ENCODE measurements around the gene EFNA4. TPM values are rescaled to one million over a fixed set of nuclear protein-coding genes. Genes with fewer than 3 reads are reported as not detected.

Gene EFNA4
- total and polyA plus RNA-seq, 2 of the 4 experiments (the other 2 are of a cell fraction): 3.8 to 11.8 TPM

DNA sequence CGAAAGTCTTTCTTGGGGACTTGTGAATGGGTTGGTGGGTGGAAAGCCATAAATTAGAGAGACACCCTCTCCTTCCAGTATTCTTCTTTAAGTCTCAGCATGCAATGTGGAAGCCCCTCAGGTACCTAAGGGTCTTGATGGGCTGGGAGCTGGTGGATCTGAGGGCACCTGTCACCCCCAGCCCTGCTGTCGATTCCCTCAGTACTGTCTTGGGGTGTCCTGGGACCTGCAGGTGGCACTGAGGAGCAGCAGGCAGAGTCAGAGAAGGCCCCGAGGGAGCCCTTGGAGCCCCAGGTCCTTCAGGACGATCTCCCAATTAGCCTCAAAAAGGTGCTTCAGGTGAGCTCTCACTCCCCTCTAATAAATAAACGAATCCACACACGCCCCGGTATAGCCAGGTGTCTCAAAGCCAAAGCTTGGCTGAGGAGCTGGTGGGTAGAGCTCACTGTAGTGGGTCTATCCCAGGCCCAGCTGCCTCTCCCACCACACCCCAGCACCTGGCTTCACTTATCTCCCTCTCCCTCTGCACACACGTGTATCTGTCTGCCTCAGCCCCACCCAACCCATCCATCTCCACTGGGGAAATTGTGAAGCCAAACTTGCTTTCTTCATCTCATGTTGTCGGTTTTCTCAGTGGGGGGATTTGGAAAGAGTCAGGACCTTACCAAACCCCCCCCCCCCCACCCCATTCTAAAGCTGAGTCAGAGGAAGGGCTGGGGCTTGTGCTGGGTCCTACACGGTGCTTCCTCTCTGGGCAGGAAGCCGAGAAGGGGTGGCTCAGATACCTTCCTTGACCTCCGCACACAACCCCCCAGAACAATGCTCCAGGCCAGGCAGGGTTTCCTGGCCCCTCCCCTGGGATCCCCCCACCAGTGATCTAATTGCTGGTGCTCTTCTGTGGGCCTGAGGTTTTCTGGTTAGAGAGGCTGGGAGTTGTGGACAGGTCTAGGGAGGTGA, 10.8 kb upstream of the EFNA4 start:
- H4K8ac ChIP-seq (ENCODE audit: low read depth in 2 of 2, low read length in 2 of 2): no peak overlapping the region
- dilution Hi-C loops (cut with HindIII; ENCODE audit: low sequenced_read_pairs, unreplicated experiment) (no loop called here), in situ Hi-C loops (cut with MboI; ENCODE audit: low sequenced_read_pairs) (loop anchor here (10.0 kb wide), 1 partner anchor 98 kb away; the partner anchor contains the start of gene PBXIP1), intact Hi-C loops (cut with micrococcal nuclease) (loop anchor here (5.0 kb wide), 1 partner anchor 50 kb away; the partner anchor contains the start of gene ZBTB7B)
- no peak overlapping the region for H3K23ac ChIP-seq (ENCODE audit: low read depth, low read length)
- peak overlapping the region; percentile 62 for H2AK9ac ChIP-seq (replicated peaks; ENCODE audit: low read depth, low read length, poor library complexity)
- ChIA-PET CTCF (interaction anchor here (0.6 to 1.3 kb wide), 4 partner anchors 18 to 32 kb away, joined by 3 to 6 read pairs (median 3); no protein-coding TSS in a partner anchor), POLR2A (ENCODE audit: unreplicated experiment) (no interaction called here)
- H2BK15ac ChIP-seq (ENCODE audit: low read depth, low read length): no peak overlapping the region
- WGBS, 2 experiments (ENCODE audit: extremely low coverage in 2 of 2, insufficient read length in 1 of 2): 40% methylated on average over 1 of the region's 12 CpGs; no CpG with 5 or more reads in 1 of the 2 experiments
- no peak for DNase-seq
- H4K91ac ChIP-seq (ENCODE audit: insufficient read depth, low read depth, low read length): no peak overlapping the region
- peaks cover 8% of the 10 kb centered on the region for H3K4me1 ChIP-seq (ENCODE audit: control insufficient read depth, insufficient read depth, low read length)
- no peak overlapping the region for H3K27ac ChIP-seq (ENCODE audit: insufficient read depth, low read length)
- H3K79me1 ChIP-seq (ENCODE audit: low read depth in 1 of 2, low read length in 2 of 2): peaks cover 0 to 15% of the 10 kb centered on the region in 2 experiments; a peak in 2 of 4 replicates
- peaks cover 8% of the 10 kb centered on the region; the same call in 1 of the 2 replicates for H3K36me3 ChIP-seq (ENCODE audit: control insufficient read depth, insufficient read depth, low read length)
- H3K4ac ChIP-seq (ENCODE audit: low read depth, low read length): no peak overlapping the region; the same call in 1 of the 2 replicates
- H2AFZ ChIP-seq (replicated peaks; ENCODE audit: low read length, poor library complexity): peak overlapping the region; percentile 95
- no TSS peak for BruUV-seq (replicated peaks)
- H3K9me1 ChIP-seq (ENCODE audit: insufficient read depth, low read length): peaks cover 4% of the 10 kb centered on the region; the same call in 1 of the 2 replicates
- no peaks in the 10 kb centered on the region; the same call in 1 of the 2 replicates for H4K20me1 ChIP-seq (ENCODE audit: insufficient read depth, low read length)
- 0 out of 2 replicates have a peak overlapping the region, but pooled peaks have one; percentile 18 for H2AK5ac ChIP-seq (ENCODE audit: low read depth, low read length)
- no peak overlapping the region; the same call in 1 of the 2 replicates for H3K4me3 ChIP-seq (ENCODE audit: insufficient read depth, low read depth, low read length)
- no peak overlapping the region for H3K9ac ChIP-seq (ENCODE audit: low read depth, low read length)
- TF ChIP-seq CHD1 (IDR thresholded peaks at IDR 0.05; ENCODE audit: low read depth, low read length): no peak
- TF ChIP-seq, protein P1, sequence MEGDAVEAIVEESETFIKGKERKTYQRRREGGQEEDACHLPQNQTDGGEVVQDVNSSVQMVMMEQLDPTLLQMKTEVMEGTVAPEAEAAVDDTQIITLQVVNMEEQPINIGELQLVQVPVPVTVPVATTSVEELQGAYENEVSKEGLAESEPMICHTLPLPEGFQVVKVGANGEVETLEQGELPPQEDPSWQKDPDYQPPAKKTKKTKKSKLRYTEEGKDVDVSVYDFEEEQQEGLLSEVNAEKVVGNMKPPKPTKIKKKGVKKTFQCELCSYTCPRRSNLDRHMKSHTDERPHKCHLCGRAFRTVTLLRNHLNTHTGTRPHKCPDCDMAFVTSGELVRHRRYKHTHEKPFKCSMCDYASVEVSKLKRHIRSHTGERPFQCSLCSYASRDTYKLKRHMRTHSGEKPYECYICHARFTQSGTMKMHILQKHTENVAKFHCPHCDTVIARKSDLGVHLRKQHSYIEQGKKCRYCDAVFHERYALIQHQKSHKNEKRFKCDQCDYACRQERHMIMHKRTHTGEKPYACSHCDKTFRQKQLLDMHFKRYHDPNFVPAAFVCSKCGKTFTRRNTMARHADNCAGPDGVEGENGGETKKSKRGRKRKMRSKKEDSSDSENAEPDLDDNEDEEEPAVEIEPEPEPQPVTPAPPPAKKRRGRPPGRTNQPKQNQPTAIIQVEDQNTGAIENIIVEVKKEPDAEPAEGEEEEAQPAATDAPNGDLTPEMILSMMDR (conservative IDR thresholded peaks at IDR 0.05; ENCODE audit: low read depth, low read length): peak; percentile 24; the same call in 1 of the 2 replicates
- TF ChIP-seq BHLHE40 (IDR thresholded peaks at IDR 0.05; ENCODE audit: low read depth, low read length): no peak
- no peak for TF ChIP-seq FOS (IDR thresholded peaks at IDR 0.05; ENCODE audit: low read depth, low read length)
- TF ChIP-seq MAZ (IDR thresholded peaks at IDR 0.05; ENCODE audit: borderline replicate concordance, low read depth, low read length): no peak
- no peak for TF ChIP-seq MAFK (IDR thresholded peaks at IDR 0.05; ENCODE audit: low read depth, low read length)
- H3K18ac ChIP-seq (ENCODE audit: low read depth, low read length): no peak overlapping the region
- H2BK20ac ChIP-seq (ENCODE audit: low read depth, low read length): no peak overlapping the region
- H2BK120ac ChIP-seq (ENCODE audit: low read depth, low read length): no peak overlapping the region
- H3K27me3 ChIP-seq (ENCODE audit: control insufficient read depth, insufficient read depth, low read length): no peaks in the 10 kb centered on the region
- H3K14ac ChIP-seq (replicated peaks; ENCODE audit: low read depth, low read length): no peak overlapping the region
- H3K56ac ChIP-seq (ENCODE audit: extremely low read depth, insufficient read depth, low read length): no peak overlapping the region
- H3K4me2 ChIP-seq (ENCODE audit: low read depth, low read length): peak overlapping the region; percentile 90
- no peak overlapping the region for H2BK5ac ChIP-seq (ENCODE audit: low read depth, low read length, poor library complexity, severe bottlenecking)
- no peaks in the 10 kb centered on the region for H3K9me3 ChIP-seq (ENCODE audit: control insufficient read depth, insufficient read depth, low read length)
- ATAC-seq (ENCODE audit: low read depth): no peak
- no peak overlapping the region for H4K5ac ChIP-seq (ENCODE audit: low read depth, low read length)
